AG09309 (cell line): ENCODE measurements around the gene CARD19.

Experiments
- DNase-seq: peaks from one replicate; pipeline ENCODE4 v3.0.0-alpha.2; 2010; ENCODE audit warnings: low read depth
- H3K4me3 ChIP-seq: 2 replicates; pipeline ENCODE4 v1.5.1; 2011; ENCODE audit warnings: mild to moderate bottlenecking, low read depth, low read length, moderate library complexity; ENCODE audit not compliant: control insufficient read depth
- CTCF ChIP-seq: IDR thresholded peaks from 2 replicates; pipeline ENCODE4 v1.5.1; 2011; ENCODE audit warnings: mild to moderate bottlenecking, low read depth, low read length, inconsistent platforms; ENCODE audit not compliant: insufficient read depth, control insufficient read depth; ENCODE audit errors: missing control alignments

The CARD19 gene

GRCh38 chr9:93125331-93125894, 29.4 kb downstream of the CARD19 start:
- TF ChIP-seq CTCF, result no peak
- H3K4me3 ChIP-seq, result no peak overlapping the region
- DNase-seq, result no peak

GRCh38 chr9:93126151-93126781, 30.2 kb downstream of the CARD19 start:
- no peak for DNase-seq
- no peak for TF ChIP-seq CTCF
- H3K4me3 ChIP-seq, result no peak overlapping the region

DNA sequence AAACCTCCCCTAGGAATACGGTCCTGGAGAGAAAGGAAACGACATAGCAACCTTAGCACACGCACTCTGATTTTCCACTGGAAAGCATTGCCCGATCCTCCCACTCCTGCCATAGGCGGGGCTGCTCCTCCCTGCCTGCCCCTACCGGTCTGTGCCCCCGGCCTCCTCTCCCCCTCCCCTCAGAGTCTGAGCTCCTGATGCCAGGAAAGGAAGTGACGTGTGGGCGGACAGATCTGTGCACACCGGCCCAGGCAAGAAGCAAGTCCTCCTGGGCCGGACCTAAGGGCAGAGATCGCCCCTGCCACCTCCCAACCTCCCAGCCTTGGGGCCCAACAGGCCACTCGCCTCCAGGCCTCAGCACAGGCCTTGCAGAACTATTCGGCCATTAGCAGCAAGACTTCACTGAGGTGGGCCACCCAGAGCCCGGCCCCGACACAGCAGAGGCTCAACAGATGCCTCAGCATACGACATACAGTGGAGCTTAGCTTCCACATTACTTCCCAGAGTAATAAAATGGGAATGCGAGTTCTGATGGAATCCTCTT, 30.9 kb downstream of the CARD19 start:
- H3K4me3 ChIP-seq, result no peak overlapping the region
- DNase-seq, result no peak
- no peak for TF ChIP-seq CTCF

DNA sequence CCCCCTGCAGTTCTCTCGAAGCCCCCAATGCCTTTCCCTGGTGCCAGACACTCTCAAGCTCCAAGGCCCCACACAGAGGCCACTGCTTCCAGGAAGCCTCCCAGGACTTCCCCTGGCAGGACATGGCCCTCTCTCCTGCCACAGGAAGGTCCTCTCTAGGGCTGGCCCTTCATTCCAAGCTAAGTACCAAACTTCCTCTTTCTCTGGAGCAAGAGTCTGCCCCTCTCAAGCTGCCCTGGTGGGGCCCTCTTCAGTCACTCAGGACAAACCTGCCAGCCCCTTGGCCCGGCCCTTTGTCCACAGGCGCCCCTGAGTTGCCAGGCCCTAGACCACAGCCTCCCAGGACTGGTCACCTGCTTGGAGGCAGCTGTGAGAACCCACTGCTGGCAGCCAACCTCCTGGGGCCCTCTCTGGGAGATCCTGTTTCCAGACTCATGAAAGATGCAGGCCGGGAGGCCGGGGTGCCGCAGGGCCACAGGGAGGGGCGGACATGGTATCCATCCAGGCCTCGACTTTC, 31.4 kb downstream of the CARD19 start:
- H3K4me3 ChIP-seq, result no peak overlapping the region
- no peak for TF ChIP-seq CTCF
- DNase-seq, result no peak

DNA sequence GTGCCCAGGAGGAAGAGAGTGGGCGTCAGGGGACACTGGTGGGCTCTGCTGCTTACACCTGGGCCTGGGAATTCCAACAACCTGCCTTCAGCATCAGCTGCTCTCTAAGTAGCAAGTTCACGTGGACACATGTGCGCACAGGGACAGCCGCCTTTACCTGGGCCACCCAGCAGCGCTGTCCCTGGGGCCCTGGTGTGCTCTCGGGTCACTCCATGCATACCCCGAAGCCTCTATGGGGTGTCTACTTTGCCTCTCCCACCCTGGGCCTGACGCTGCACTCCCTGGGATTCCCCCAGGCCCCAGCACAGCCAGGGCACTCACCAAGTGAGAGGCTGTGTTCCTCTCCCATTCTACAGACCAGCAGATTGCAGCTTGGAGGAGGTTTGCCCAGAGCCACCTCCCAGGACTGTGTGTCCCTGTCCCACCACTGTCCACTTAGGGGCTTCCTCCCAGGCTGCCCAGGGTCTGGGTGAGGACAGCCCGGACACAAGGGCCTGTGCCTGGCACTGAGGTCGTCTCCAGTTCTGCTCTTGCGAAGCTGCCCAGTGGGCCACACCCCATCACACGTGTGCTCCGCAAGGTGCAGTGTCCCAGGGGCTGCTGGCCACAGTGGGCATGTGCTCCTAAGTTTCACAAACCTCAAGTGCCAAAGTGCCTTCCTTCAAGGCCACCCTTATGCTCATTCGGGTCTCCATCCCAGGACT, 32.1 kb downstream of the CARD19 start:
- no peak for TF ChIP-seq CTCF
- H3K4me3 ChIP-seq, result no peak overlapping the region
- no peak for DNase-seq

GRCh38 chr9:93128715-93129224, 32.8 kb downstream of the CARD19 start:
- TF ChIP-seq CTCF, result no peak
- DNase-seq, result no peak
- H3K4me3 ChIP-seq, result no peak overlapping the region
